Thymus (tissue), 11 donors: ENCODE data around the gene MYH4. TPM values are rescaled to one million over a fixed set of nuclear protein-coding genes. Genes with fewer than 3 reads are reported as not detected.

ENCODE experiments used
- DNase-seq, 9 donors: peaks; one replicate each; pipeline ENCODE4 v3.0.0-alpha.2; 2013; ENCODE audit warnings: low spot score in 9 of 9, low read depth in 6 of 9, missing footprints in 1 of 9
- H3K27ac ChIP-seq, 2 donors: one replicate each; pipeline ENCODE4 v1.5.1; 2013; ENCODE audit warnings: control low read depth in 1 of 2, low read depth in 1 of 2, low read length in 1 of 2, mild to moderate bottlenecking in 1 of 2, moderate library complexity in 1 of 2
- H3K27me3 ChIP-seq, 2 donors: one replicate each; pipeline ENCODE4 v1.5.1; 2013; ENCODE audit warnings: low read length in 1 of 2; ENCODE audit not compliant: control insufficient read depth in 2 of 2, insufficient read depth in 1 of 2
- H3K36me3 ChIP-seq, 2 donors: one replicate each; pipeline ENCODE4 v1.5.1; 2013; ENCODE audit warnings: low read length in 1 of 2, mild to moderate bottlenecking in 1 of 2, moderate library complexity in 1 of 2; ENCODE audit not compliant: control insufficient read depth in 2 of 2, insufficient read depth in 2 of 2
- H3K4me1 ChIP-seq, 2 donors: one replicate each; pipeline ENCODE4 v1.5.1; 2013; ENCODE audit warnings: low read length in 2 of 2; ENCODE audit not compliant: control insufficient read depth in 2 of 2, insufficient read depth in 2 of 2
- H3K4me3 ChIP-seq, 2 donors: one replicate each; pipeline ENCODE4 v1.5.1; 2013; ENCODE audit warnings: low read length in 2 of 2, control low read depth in 1 of 2, mild to moderate bottlenecking in 1 of 2
- H3K9me3 ChIP-seq, 2 donors: one replicate each; pipeline ENCODE4 v1.5.1; 2013; ENCODE audit warnings: low read length in 1 of 2, mild to moderate bottlenecking in 1 of 2; ENCODE audit not compliant: control insufficient read depth in 2 of 2, insufficient read depth in 1 of 2
- WGBS: extraction: QIAGEN DNeasy Blood & Tissue Kit; methylation state at CpG from one replicate; pipeline ENCODE4 v1.1.7; 2013; 5-methylcytosine and 5-hydroxymethylcytosine counted together
- polyA plus RNA-seq: library from polyadenylated mRNA; stranded (reverse); fragments of 200-250 nt; gene quantifications from one replicate; pipeline ENCODE4 v1.2.3, GENCODE V29; 2013
- total RNA-seq: library from RNA; stranded (reverse); fragments of 120-200 nt; gene quantifications from one replicate; pipeline ENCODE4 v1.2.4, GENCODE V29; 2013
- donor health status: healthy.

The MYH4 gene
- total and polyA plus RNA-seq, 2 donors: 0.05 to 0.09 TPM

DNA sequence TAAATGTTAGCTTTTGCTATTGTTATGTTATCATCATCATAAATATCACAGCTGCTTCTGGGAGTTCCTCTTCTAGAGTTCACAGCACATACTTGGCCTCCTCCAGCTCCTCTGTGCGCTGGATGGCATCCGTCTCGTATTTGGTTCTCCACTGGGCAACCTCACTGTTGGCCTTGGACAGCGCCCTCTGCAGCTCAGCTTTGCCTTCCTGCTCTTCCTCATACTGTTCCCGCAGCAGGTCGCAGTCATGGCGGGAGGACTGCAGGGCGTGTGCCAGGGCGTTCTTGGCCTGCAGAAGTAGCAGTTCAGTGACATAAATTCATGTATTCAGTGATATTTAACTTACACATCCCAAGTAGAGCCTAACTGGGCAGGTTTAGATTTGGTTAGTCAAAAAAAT is 71.0 kb downstream of the MYH4 start:
- no peak overlapping the region for H3K27ac ChIP-seq
- H3K4me1 ChIP-seq: no peaks in the 10 kb centered on the region
- no peaks in the 10 kb centered on the region for H3K9me3 ChIP-seq
- H3K27me3 ChIP-seq: no peaks in the 10 kb centered on the region
- no peak for DNase-seq
- H3K4me3 ChIP-seq: no peak overlapping the region
- 88% methylated on average over 9 of the region's 9 CpGs for WGBS
- no peaks in the 10 kb centered on the region for H3K36me3 ChIP-seq

DNA sequence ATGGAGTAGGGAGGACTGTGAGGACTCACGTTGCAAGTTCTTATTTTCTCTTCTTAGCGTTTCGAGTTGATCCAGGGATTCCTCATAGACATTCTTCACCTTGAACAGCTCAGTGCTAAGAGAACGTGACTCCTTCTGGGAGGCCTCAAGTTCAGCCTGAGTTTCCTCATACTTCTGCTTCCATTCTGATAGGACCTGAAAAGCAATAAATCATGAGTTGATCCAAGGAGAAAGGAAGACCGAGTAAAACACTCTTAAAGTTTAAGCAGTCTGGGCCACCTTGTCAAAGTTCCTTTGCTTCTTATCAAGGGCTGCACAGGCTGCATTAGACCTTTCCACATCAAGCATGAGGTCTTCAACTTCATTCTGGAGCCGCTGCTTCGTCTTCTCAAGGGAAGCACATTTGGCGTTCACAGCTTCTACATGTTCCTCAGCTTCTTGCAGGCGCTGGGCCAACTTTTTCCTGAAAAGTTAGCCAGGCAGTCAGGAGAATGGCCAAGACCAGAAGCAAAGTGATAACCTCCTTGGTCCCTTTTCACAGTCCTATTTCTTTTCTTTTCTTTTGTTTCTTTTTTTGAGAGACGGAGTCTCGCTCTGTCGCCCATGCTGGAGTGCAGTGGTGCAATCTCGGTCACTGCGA is 72.7 kb downstream of the MYH4 start:
- Histone ChIP-seq H3K4me3 (no peak overlapping the region), H3K9me3 (no peaks in the 10 kb centered on the region), H3K36me3 (no peaks in the 10 kb centered on the region), H3K4me1 (no peaks in the 10 kb centered on the region), H3K27me3 (no peaks in the 10 kb centered on the region), H3K27ac (no peak overlapping the region)
- no peak for DNase-seq
- WGBS: 68% methylated on average over 14 of the region's 14 CpGs

DNA sequence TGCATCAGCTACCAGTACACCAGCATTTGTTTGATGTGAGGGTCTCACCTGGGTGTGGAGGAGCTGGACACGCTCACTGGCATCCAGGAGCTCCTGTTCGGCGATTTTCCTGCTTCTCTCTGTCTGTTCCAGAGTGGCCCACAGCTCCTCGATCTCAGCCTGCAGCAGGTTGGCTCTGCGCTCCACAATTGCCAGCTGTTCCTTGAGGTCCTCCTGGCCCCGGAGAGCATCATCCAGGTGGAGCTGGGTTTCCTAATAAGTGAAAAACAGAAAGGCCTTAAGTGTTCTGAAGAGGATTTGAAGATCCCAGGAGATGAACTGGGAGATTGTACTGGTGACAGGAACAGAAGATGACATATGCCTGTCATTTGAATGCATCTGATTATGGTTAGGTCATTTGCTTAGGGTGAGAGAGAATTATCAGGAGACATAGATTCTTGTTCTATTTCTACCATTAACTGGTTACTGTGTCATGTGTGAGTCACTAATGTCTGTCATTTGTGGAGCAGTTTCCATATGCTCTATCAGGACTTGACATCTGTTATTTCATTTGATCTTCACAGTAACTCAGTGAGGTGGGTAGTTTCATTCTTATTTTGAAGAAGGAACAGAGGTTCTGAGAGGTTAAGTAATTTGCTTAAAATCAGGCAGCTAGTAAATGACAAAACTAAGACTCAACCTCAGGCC is 75.0 kb downstream of the MYH4 start:
- no peaks in the 10 kb centered on the region for H3K9me3 ChIP-seq
- 93% methylated on average over 6 of the region's 6 CpGs for WGBS

More for the DNA sequence above, 75.0 kb downstream of the MYH4 start:
- Histone ChIP-seq H3K4me3 (no peak overlapping the region), H3K27me3 (no peaks in the 10 kb centered on the region), H3K4me1 (no peaks in the 10 kb centered on the region), H3K36me3 (no peaks in the 10 kb centered on the region), H3K27ac (no peak overlapping the region)
- no peak for DNase-seq

Other genes with a start within 250 kb of the MYH4 start
- under 0.01 TPM for gene MYH13, start 96.6 kb downstream of the MYH4 start, total RNA-seq
- 0.07 TPM for gene MYH13, start 96.6 kb downstream of the MYH4 start, polyA plus RNA-seq
- gene MYH8, start 47.6 kb downstream of the MYH4 start, total RNA-seq: 1.2 TPM
- gene MYH8, start 47.6 kb downstream of the MYH4 start, polyA plus RNA-seq: 1.4 TPM
- gene MYH1, start 49.0 kb upstream of the MYH4 start, total RNA-seq: under 0.01 TPM
- gene MYH1, start 49.0 kb upstream of the MYH4 start, polyA plus RNA-seq: 0.23 TPM
- 0.09 TPM for gene MYH2, start 80.1 kb upstream of the MYH4 start, total RNA-seq
- gene MYH2, start 80.1 kb upstream of the MYH4 start, polyA plus RNA-seq: 0.18 TPM
- gene MYH3, start 187.8 kb upstream of the MYH4 start, total RNA-seq: 13.5 TPM
- gene MYH3, start 187.8 kb upstream of the MYH4 start, polyA plus RNA-seq: 18.0 TPM
- 23.1 TPM for gene SCO1, start 228.0 kb upstream of the MYH4 start, total RNA-seq
- 11.4 TPM for gene SCO1, start 228.0 kb upstream of the MYH4 start, polyA plus RNA-seq
- 26.0 TPM for gene ADPRM, start 228.0 kb upstream of the MYH4 start, total RNA-seq
- gene ADPRM, start 228.0 kb upstream of the MYH4 start, polyA plus RNA-seq: 26.2 TPM